ENCODE measurements around the gene GRID2. TPM values are rescaled to one million over a fixed set of nuclear protein-coding genes. Genes with fewer than 3 reads are reported as not detected.

Gene GRID2
- polyA plus RNA-seq, 1 of the 3 experiments (the other 2 are of a cell fraction), result not detected

DNA sequence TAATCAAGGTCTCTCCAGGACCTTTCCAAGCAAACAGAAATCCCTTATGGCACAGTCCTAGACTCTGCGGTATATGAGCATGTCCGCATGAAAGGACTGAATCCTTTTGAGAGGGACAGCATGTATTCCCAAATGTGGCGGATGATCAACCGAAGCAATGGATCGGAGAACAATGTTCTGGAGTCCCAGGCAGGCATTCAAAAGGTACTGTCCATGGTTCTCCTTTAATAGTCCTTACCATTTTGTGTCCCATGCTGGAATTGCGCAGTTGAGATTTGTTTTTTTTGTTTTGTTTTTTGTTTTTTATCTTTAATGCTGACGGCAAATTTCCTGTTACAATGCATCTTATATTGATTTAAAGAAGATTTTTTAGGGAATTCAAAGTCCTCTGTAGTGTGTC is 1211.4 kb downstream of the GRID2 start:
- no peak overlapping the region for H3K4me2 ChIP-seq
- H3K9me2 ChIP-seq, result no peaks in the 10 kb centered on the region
- no peaks in the 10 kb centered on the region for H4K20me1 ChIP-seq (ENCODE audit: insufficient read depth)
- no peaks in the 10 kb centered on the region for H3F3A ChIP-seq (replicated peaks; ENCODE audit: insufficient read depth)
- no peaks in the 10 kb centered on the region for H3K9me3 ChIP-seq
- no peaks in the 10 kb centered on the region for H3K4me1 ChIP-seq (ENCODE audit: control insufficient read depth in 1 of 2, insufficient read depth in 2 of 2, low read depth in 1 of 2, low read length in 1 of 2)
- TF ChIP-seq SIN3A (IDR thresholded peaks at IDR 0.05; ENCODE audit: borderline replicate concordance, low read depth, low read length), result no peak
- TF ChIP-seq, protein P1, sequence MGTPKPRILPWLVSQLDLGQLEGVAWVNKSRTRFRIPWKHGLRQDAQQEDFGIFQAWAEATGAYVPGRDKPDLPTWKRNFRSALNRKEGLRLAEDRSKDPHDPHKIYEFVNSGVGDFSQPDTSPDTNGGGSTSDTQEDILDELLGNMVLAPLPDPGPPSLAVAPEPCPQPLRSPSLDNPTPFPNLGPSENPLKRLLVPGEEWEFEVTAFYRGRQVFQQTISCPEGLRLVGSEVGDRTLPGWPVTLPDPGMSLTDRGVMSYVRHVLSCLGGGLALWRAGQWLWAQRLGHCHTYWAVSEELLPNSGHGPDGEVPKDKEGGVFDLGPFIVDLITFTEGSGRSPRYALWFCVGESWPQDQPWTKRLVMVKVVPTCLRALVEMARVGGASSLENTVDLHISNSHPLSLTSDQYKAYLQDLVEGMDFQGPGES (IDR thresholded peaks at IDR 0.05; ENCODE audit: low read depth, low read length), result no peak
- TF ChIP-seq EP300 (IDR thresholded peaks at IDR 0.05; ENCODE audit: borderline replicate concordance in 1 of 2, low read depth in 1 of 2, low read length in 1 of 2), result no peak
- TF ChIP-seq TEAD4 (IDR thresholded peaks at IDR 0.05; ENCODE audit: borderline replicate concordance, insufficient read depth), result no peak
- no peak for TF ChIP-seq EZH2phosphoT487 (IDR thresholded peaks at IDR 0.05; ENCODE audit: borderline replicate concordance, low read depth)
- TF ChIP-seq RXRA (IDR thresholded peaks at IDR 0.05; ENCODE audit: borderline replicate concordance, low read depth), result no peak
- TF ChIP-seq NRF1 (IDR thresholded peaks at IDR 0.05; ENCODE audit: low read depth, low read length), result no peak
- 83% methylated on average over 7 of the region's 7 CpGs for WGBS (ENCODE audit: low lambda C conversion rate)
- H2AFZ ChIP-seq (ENCODE audit: low read depth), result no peak overlapping the region
- H3K27ac ChIP-seq (ENCODE audit: low read depth in 2 of 2, low read length in 1 of 2), result no peak overlapping the region
- H3K9ac ChIP-seq, result no peak overlapping the region
- ChIA-PET POLR2A (no interaction called here), CTCF (no interaction called here)
- no peaks in the 10 kb centered on the region for H3K79me2 ChIP-seq (ENCODE audit: insufficient read depth)
- no peak for DNase-seq
- no peaks in the 10 kb centered on the region for H3K27me3 ChIP-seq (ENCODE audit: insufficient read depth)
- no peaks in the 10 kb centered on the region for H3K36me3 ChIP-seq (replicated peaks in 1 of 2; ENCODE audit: control insufficient read depth in 1 of 2, insufficient read depth in 2 of 2, low read length in 1 of 2)
- no peak overlapping the region for H3K4me3 ChIP-seq (ENCODE audit: low read depth in 2 of 2, low read length in 1 of 2)

DNA sequence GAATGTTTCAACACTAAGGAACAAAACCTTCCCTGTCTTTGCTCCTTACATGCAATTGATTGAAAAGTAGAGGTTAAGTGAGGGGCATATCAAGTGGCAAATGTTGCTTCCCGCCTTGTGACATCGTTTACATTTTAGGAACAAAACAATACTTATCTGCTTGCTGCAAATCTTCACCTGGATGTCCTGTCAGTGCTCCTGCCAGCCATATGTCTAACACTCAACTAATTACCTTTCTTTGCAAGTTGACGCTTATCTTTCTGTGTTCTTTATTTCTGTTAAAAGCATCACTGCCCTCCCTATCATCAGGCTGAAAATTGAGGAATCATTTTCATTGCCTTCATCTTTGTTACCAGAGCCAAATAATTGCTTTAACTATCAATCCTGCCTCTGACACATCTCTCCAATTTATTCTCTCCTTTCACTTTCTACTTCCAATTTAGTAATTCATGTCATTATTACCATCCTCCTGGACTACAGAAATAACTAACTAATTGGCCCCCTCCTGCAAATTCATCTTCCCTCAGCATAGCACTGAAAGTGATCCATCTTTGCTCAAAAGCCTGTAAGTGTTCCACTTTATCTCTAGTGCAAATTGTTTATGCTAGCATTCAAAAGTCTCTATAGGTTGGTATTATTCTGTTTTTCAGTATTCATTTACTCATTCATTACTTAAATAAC is 1226.1 kb downstream of the GRID2 start:
- Histone ChIP-seq H3K9me2 (no peaks in the 10 kb centered on the region), H3K79me2 (ENCODE audit: insufficient read depth) (no peaks in the 10 kb centered on the region), H3K4me1 (ENCODE audit: control insufficient read depth in 1 of 2, insufficient read depth in 2 of 2, low read depth in 1 of 2, low read length in 1 of 2) (no peaks in the 10 kb centered on the region), H3K9me3 (no peaks in the 10 kb centered on the region), H3K4me2 (no peak overlapping the region), H3K27me3 (ENCODE audit: insufficient read depth) (no peaks in the 10 kb centered on the region), H3F3A (replicated peaks; ENCODE audit: insufficient read depth) (no peaks in the 10 kb centered on the region), H4K20me1 (ENCODE audit: insufficient read depth) (no peaks in the 10 kb centered on the region), H3K4me3 (ENCODE audit: low read depth in 2 of 2, low read length in 1 of 2) (no peak overlapping the region), H3K27ac (ENCODE audit: low read depth in 2 of 2, low read length in 1 of 2) (no peak overlapping the region), H3K9ac (no peak overlapping the region), H2AFZ (ENCODE audit: low read depth) (no peak overlapping the region), H3K36me3 (replicated peaks in 1 of 2; ENCODE audit: control insufficient read depth in 1 of 2, insufficient read depth in 2 of 2, low read length in 1 of 2) (no peaks in the 10 kb centered on the region)
- WGBS (ENCODE audit: low lambda C conversion rate), result 50% methylated on average over 3 of the region's 3 CpGs
- no peak for DNase-seq
- TF ChIP-seq FOXJ3 (CRISPR knock-in tag; IDR thresholded peaks at IDR 0.05), result no peak
- no peak for TF ChIP-seq GABPA (IDR thresholded peaks at IDR 0.05; ENCODE audit: low read depth)
- TF ChIP-seq MEF2A (IDR thresholded peaks at IDR 0.05; ENCODE audit: borderline replicate concordance, low read depth), result no peak
- TF ChIP-seq TEAD4 (IDR thresholded peaks at IDR 0.05; ENCODE audit: borderline replicate concordance, insufficient read depth), result no peak
- no peak for TF ChIP-seq RCOR1 (IDR thresholded peaks at IDR 0.05; ENCODE audit: low read length)
- no peak for TF ChIP-seq TCF12 (IDR thresholded peaks at IDR 0.05)
- TF ChIP-seq NFIC (IDR thresholded peaks at IDR 0.05; ENCODE audit: borderline replicate concordance), result no peak
- no peak for TF ChIP-seq FOSL2 (IDR thresholded peaks at IDR 0.05; ENCODE audit: borderline replicate concordance, low read depth)
- TF ChIP-seq SMC3 (IDR thresholded peaks at IDR 0.05; ENCODE audit: low read depth, low read length), result no peak
- TF ChIP-seq GATA2 (CRISPR knock-in tag; IDR thresholded peaks at IDR 0.05), result no peak
- no peak for TF ChIP-seq RFX5 (IDR thresholded peaks at IDR 0.05; ENCODE audit: low read length)
- TF ChIP-seq MXI1 (IDR thresholded peaks at IDR 0.05; ENCODE audit: low read depth, low read length), result no peak
- TF ChIP-seq TAF1 (IDR thresholded peaks at IDR 0.05; ENCODE audit: borderline replicate concordance, low read depth, low read length), result no peak
- ChIA-PET POLR2A (no interaction called here), CTCF (no interaction called here)

Measured in SK-N-SH (cell line).